Adrenal gland (tissue), 12 donors: ENCODE results near the gene ZSWIM8. TPM values are rescaled to one million over a fixed set of nuclear protein-coding genes. Genes with fewer than 3 reads are reported as not detected.

ENCODE experiments used
- DNase-seq, 7 donors: peaks; one replicate each; pipeline ENCODE4 v3.0.0-alpha.2; 2019 to 2020
- H3K27ac ChIP-seq, 5 donors: fragments of 200-600 bp; sonication (generic) in 4 of 5; 1 replicate in 3 of 5; 2 replicates in 2 of 5; pipeline versions ENCODE4 v1.5.1 to v1.8.0; 2016 to 2020; ENCODE audit warnings: mild to moderate bottlenecking in 1 of 5
- H3K27me3 ChIP-seq: fragments of 200-600 bp; 2 replicates; pipeline ENCODE4 v1.8.0; 2021
- H3K36me3 ChIP-seq, 2 donors: fragments of 200-600 bp; replicated peaks in 1 of 2; 1 replicate in 1 of 2; 2 replicates in 1 of 2; pipeline versions ENCODE4 v1.5.1 to v1.8.0; 2018 to 2022
- H3K4me1 ChIP-seq, 2 donors: fragments of 200-600 bp; replicated peaks in 1 of 2; 1 replicate in 1 of 2; 2 replicates in 1 of 2; pipeline versions ENCODE4 v1.5.1 to v1.8.0; 2018 to 2021
- H3K4me3 ChIP-seq, 4 donors: fragments of 200-600 bp; sonication (generic) in 3 of 4; one replicate each; pipeline ENCODE4 v1.5.1; 2016 to 2018
- H3K9me3 ChIP-seq, 3 donors: fragments of 200-600 bp; sonication (generic) in 1 of 3; replicated peaks in 1 of 3; 1 replicate in 2 of 3; 2 replicates in 1 of 3; pipeline versions ENCODE4 v1.5.1 to v1.8.0; 2016 to 2021
- POLR2A ChIP-seq, 2 donors: fragments of 450-650 bp; IDR thresholded peaks; one replicate each; pipeline ENCODE4 v1.6.1; 2017; ENCODE audit warnings: antibody characterized with exemption in 2 of 2, mild to moderate bottlenecking in 2 of 2, moderate library complexity in 1 of 2
- whole genome bisulfite sequencing, 4 donors: extraction: QIAGEN DNeasy Blood & Tissue Kit in 2 of 4; methylation state at CpG; one replicate each; pipeline versions ENCODE4 v1.1.5 to v1.1.7; 2013 to 2017; 5-methylcytosine and 5-hydroxymethylcytosine counted together
- intact Hi-C, 2 donors: fragments of 100-400 bp; cut with DNase I; formaldehyde crosslinking; loops; one replicate each; pipeline versions ENCODE4 v1.14.1 to v1.15.0; 2022 to 2023
- polyA plus RNA-seq, 3 donors: library from polyadenylated mRNA; stranded (reverse); fragments of 200-250 nt in 2 of 3; fragments of 350-450 nt in 1 of 3; fragmentation: Illumina TruSeq in 1 of 3; extraction: RNeasy Lipid Tissue Mini Kit (QIAGEN cat#74804) in 1 of 3; gene quantifications; one replicate each; pipeline ENCODE4 v1.2.3, GENCODE V29; 2013 to 2014
- total RNA-seq, 9 donors: library from RNA; depleted of rRNA in 4 of 9; stranded (reverse); fragments of >200 nt in 4 of 9; fragments of 120-200 nt in 1 of 9; fragmentation: NEBNext Ultra II Directional in 1 of 9; extraction: Animal tissue kit (Norgen Biotek cat#: 25700) in 1 of 9; gene quantifications; one replicate each; pipeline versions ENCODE4 v1.1.0 to v1.2.4, GENCODE V29; 2013 to 2023
- TF ChIP-seq, protein P1 (sequence below), 6 experiments: fragments of 450-650 bp in 4 of 6; fragments of 200-600 bp in 2 of 6; sonication (generic) in 1 of 6; IDR thresholded peaks; 1 replicate in 5 of 6; 2 replicates in 1 of 6; pipeline versions ENCODE4 v1.5.1 to v1.8.0; 2016 to 2021; ENCODE audit warnings: antibody characterized with exemption in 6 of 6, mild to moderate bottlenecking in 2 of 6, moderate library complexity in 1 of 6
- donor health status: healthy with polysubstance abuse.
- donor health status: Bipolar disorder and iron deficiency.
- donor health status: DM: yes; HTN: yes; CAD: no.
- donor health status: DM: no; HTN: no; CAD: no.
- donor health status: DM: no; HTN: no; CAD: no.
- donor health status: DM: yes; HTN: yes; CAD: no.

The ZSWIM8 gene
- total and polyA plus RNA-seq, 12 donors, result 55.7 to 714 (median 114) TPM

DNA sequence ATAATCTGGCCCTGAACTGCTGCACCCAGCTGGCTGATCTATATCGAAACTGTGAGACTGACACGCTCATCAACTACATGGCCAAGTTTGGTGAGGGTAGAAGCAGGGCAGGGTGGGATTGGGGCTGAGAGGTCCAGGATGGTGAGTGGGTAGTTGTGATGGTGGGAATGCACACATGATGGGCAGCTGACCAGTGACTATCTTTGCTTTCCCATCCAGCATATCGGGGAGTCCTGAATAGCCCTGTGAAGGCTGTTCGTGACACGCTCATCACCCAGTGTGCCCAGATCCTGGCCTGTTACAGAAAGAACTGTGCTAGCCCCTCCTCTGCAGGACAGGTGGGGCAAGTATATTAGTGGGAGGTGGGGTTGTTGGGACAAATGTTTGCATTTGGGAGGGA lies 16.0 kb upstream of the ZSWIM8 start:
- TF ChIP-seq POLR2A (IDR thresholded peaks at IDR 0.05), result no peak
- TF ChIP-seq, protein P1, sequence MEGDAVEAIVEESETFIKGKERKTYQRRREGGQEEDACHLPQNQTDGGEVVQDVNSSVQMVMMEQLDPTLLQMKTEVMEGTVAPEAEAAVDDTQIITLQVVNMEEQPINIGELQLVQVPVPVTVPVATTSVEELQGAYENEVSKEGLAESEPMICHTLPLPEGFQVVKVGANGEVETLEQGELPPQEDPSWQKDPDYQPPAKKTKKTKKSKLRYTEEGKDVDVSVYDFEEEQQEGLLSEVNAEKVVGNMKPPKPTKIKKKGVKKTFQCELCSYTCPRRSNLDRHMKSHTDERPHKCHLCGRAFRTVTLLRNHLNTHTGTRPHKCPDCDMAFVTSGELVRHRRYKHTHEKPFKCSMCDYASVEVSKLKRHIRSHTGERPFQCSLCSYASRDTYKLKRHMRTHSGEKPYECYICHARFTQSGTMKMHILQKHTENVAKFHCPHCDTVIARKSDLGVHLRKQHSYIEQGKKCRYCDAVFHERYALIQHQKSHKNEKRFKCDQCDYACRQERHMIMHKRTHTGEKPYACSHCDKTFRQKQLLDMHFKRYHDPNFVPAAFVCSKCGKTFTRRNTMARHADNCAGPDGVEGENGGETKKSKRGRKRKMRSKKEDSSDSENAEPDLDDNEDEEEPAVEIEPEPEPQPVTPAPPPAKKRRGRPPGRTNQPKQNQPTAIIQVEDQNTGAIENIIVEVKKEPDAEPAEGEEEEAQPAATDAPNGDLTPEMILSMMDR (IDR thresholded peaks at IDR 0.05), result no peak
- no peaks in the 10 kb centered on the region for H3K27me3 ChIP-seq
- no peak overlapping the region for H3K27ac ChIP-seq
- H3K4me3 ChIP-seq, result no peak overlapping the region
- DNase-seq, result no peak
- peaks cover 0 to 70% of the 10 kb centered on the region in 2 donors for H3K36me3 ChIP-seq
- intact Hi-C loops, result no loop called here
- peaks cover 15 to 23% of the 10 kb centered on the region in 2 donors for H3K4me1 ChIP-seq
- H3K9me3 ChIP-seq, result no peaks in the 10 kb centered on the region
- 88 to 100% (median 92%) methylated on average over 2 to 5 of the region's 5 CpGs for WGBS, 4 donors

DNA sequence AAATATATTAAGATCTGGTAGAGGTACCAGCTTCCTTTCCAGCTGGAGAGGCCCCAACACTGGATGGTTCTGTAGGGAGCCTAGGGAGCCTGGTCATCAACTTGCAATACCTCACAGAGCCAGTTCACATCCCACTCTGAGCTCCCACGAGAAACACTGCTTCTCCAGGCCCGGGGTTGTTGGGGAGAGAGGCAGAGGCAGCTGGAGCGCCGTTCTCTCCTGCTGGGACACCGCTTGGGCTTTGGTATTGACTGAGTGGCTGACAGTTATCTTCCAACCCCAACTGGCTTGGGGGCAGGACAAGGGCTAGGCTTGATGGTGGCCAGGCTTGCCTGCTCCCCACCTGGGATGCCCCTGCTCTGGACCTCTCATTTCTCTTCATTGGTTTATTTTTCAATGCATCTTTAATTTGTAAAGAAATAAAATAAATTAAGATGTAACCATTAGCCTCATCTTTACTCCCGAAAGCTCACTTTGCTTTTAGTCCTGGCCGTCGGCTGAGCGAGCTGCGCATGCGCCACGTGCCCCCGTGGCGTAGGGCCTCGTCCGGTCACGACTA lies 13.6 kb upstream of the ZSWIM8 start:
- peak overlapping the region; percentile 93 to 100 (median 95) for H3K27ac ChIP-seq
- no peaks in the 10 kb centered on the region for H3K9me3 ChIP-seq
- 6 to 14% (median 12%) methylated on average over 13 to 17 of the region's 17 CpGs for WGBS, 4 donors
- intact Hi-C loops, result no loop called here
- no peak for TF ChIP-seq POLR2A (IDR thresholded peaks at IDR 0.05)
- TF ChIP-seq, protein P1 (IDR thresholded peaks at IDR 0.05), result no peak
- DNase-seq, result peak; percentile 88 to 94 (median 91)
- peaks cover 0 to 60% of the 10 kb centered on the region in 2 donors for H3K36me3 ChIP-seq
- H3K27me3 ChIP-seq, result no peaks in the 10 kb centered on the region
- H3K4me1 ChIP-seq, result peaks cover 15 to 37% of the 10 kb centered on the region in 2 donors
- peak overlapping the region in 3 of 4 donors; percentile 65 to 90 (median 89) for H3K4me3 ChIP-seq

DNA sequence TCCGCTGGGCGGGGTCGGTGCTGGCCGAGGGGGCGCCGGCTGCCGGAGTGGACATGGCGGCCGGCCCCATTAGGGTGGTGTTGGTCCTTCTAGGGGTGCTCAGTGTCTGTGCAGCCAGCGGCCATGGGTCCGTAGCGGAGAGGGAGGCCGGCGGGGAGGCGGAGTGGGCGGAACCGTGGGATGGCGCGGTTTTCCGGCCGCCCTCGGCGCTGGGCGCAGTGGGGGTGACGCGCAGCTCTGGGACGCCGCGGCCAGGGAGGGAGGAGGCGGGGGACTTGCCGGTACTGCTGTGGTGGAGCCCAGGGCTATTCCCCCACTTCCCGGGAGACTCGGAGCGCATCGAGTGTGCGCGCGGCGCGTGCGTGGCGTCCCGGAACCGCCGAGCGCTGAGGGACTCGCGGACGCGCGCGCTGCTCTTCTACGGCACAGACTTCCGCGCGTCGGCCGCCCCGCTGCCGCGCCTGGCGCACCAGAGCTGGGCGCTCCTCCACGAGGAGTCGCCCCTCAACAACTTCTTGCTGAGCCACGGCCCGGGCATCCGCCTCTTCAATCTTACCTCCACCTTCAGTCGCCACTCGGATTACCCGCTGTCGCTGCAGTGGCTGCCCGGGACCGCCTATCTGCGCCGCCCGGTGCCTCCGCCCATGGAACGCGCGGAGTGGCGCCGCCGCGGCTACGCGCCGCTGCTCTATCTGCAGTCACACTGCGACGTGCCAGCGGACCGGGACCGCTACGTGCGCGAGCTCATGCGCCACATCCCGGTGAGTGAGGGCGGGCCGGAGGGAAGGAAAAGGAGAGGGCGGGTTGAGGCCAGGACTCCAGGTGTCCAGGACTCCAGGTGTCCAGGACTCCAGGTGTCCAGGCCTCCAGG lies 12.9 kb upstream of the ZSWIM8 start:
- Histone ChIP-seq H3K36me3 (peaks cover 0 to 56% of the 10 kb centered on the region in 2 donors), H3K27ac (peak overlapping the region; percentile 93 to 100 (median 95)), H3K9me3 (no peaks in the 10 kb centered on the region), H3K4me3 (peak overlapping the region; percentile 48 to 90 (median 77)), H3K4me1 (peaks cover 15 to 37% of the 10 kb centered on the region in 2 donors), H3K27me3 (no peaks in the 10 kb centered on the region)
- TF ChIP-seq, protein P1 (IDR thresholded peaks at IDR 0.05), result peak in 3 of 6 experiments; percentile 6 to 23 (median 16)
- TF ChIP-seq POLR2A (IDR thresholded peaks at IDR 0.05), result peak; percentile 67 to 85
- DNase-seq, result peak; percentile 82 to 91 (median 84)
- 0 to 6% (median 0%) methylated on average over 9 to 101 of the region's 101 CpGs for WGBS, 4 donors
- intact Hi-C loops, result no loop called here

DNA sequence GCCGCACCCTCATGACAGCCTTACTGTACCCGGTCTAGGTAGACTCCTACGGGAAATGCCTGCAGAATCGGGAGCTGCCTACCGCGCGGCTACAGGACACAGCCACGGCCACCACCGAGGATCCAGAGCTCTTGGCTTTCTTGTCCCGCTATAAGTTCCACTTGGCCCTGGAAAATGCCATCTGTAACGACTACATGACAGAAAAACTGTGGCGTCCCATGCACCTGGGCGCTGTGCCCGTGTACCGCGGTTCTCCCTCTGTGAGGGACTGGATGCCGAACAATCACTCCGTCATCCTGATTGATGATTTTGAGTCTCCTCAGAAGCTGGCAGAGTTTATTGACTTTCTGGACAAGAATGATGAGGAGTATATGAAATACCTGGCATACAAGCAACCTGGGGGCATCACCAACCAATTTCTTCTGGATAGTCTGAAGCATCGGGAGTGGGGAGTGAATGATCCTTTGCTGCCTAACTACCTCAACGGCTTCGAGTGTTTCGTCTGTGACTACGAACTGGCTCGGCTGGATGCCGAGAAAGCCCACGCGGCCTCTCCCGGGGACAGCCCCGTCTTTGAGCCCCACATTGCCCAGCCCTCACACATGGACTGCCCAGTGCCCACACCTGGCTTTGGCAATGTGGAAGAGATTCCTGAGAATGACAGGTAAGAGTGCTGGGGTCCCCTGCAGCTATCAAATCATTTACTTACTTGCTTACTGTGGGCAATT lies 12.1 kb upstream of the ZSWIM8 start:
- Histone ChIP-seq H3K27ac (peak overlapping the region in 4 of 5 donors; percentile 93 to 100 (median 96)), H3K4me1 (peaks cover 15 to 37% of the 10 kb centered on the region in 2 donors), H3K36me3 (peaks cover 0 to 52% of the 10 kb centered on the region in 2 donors)

More for the DNA sequence above, 12.1 kb upstream of the ZSWIM8 start:
- no peak for TF ChIP-seq POLR2A (IDR thresholded peaks at IDR 0.05)
- TF ChIP-seq, protein P1 (IDR thresholded peaks at IDR 0.05), result no peak
- intact Hi-C loops, result no loop called here
- DNase-seq, result peak in 5 of 7 donors; percentile 29 to 70 (median 35)
- WGBS, 4 donors, result 3 to 4% (median 4%) methylated on average over 13 to 29 of the region's 29 CpGs
- peak overlapping the region in 3 of 4 donors; percentile 48 to 90 (median 89) for H3K4me3 ChIP-seq
- no peaks in the 10 kb centered on the region for H3K9me3 ChIP-seq
- no peaks in the 10 kb centered on the region for H3K27me3 ChIP-seq
